GM12878 (cell line): ENCODE results near the gene ZNF841. TPM values are rescaled to one million over a fixed set of nuclear protein-coding genes. Genes with fewer than 3 reads are reported as not detected.
"Not testable (repeated sequence)": the region's sequence is repeated elsewhere in the genome, so short reads cannot be mapped to it uniquely, and the experiment has no call there.

Source experiments
- ATAC-seq: fragments of 200-7000 bp; cut with Tn5 transposase; 3 replicates; pipeline ENCODE4 v1.9.1; 2020; ENCODE audit warnings: mild to moderate bottlenecking, moderate library complexity
- BruUV-seq: library from RNA; stranded (reverse); fragments of 400-500 nt; replicated peaks from 2 replicates; lab custom pipeline; 2021; lab: Mats Ljungman, UMichigan
- CTCF ChIA-PET: fragments of 300-600 bp; sonication (Branson Sonifier 250); formaldehyde crosslinking; extraction: SDS; loops from one replicate; lab custom pipeline; 2021; ENCODE audit warnings: inconsistent platforms; lab: Yijun Ruan, JAX
- POLR2A ChIA-PET: fragments of 350-600 bp; formaldehyde crosslinking; extraction: SDS; loops from one replicate; lab custom pipeline; 2021; ENCODE audit warnings: inconsistent platforms; lab: Charles Lee
- RAD21 ChIA-PET: fragments of 300-600 bp; sonication (Branson Sonifier 250); formaldehyde crosslinking; loops from one replicate; lab custom pipeline; 2023; ENCODE audit warnings: antibody characterized with exemption; ENCODE audit not compliant: unreplicated experiment; lab: Charles Lee
- SMC1A ChIA-PET: fragments of 300-600 bp; sonication (Branson Sonifier 250); formaldehyde crosslinking; loops from one replicate; lab custom pipeline; 2023; ENCODE audit not compliant: unreplicated experiment, uncharacterized antibody; lab: Charles Lee
- DNase-seq: peaks from one replicate; pipeline ENCODE4 v3.0.0-alpha.2; 2011; ENCODE audit warnings: low read depth, low spot score
- FAIRE-seq: peaks from 3 replicates; lab custom pipeline; 2011; peaks lifted over from hg19 to GRCh38; lab: Jason Lieb, UNC
- H2AFZ ChIP-seq: 2 replicates; pipeline ENCODE4 v1.6.0; 2011; ENCODE audit warnings: low read depth, low read length, control low read depth; ENCODE audit not compliant: control insufficient read depth
- H3K27ac ChIP-seq: 2 replicates; pipeline ENCODE4 v1.5.1; 2011; ENCODE audit warnings: control low read depth; ENCODE audit not compliant: control insufficient read depth, insufficient read depth
- H3K27me3 ChIP-seq, 2 experiments: replicated peaks in 1 of 2; 2 replicates each; pipeline versions ENCODE4 v1.6.0 to v1.6.1; 2011; ENCODE audit warnings: low read length in 1 of 2; ENCODE audit not compliant: control insufficient read depth in 2 of 2, insufficient read depth in 2 of 2
- H3K36me3 ChIP-seq, 2 experiments: 2 replicates each; pipeline ENCODE4 v1.5.1; 2011; ENCODE audit warnings: low read length in 1 of 2; ENCODE audit not compliant: control insufficient read depth in 2 of 2, insufficient read depth in 2 of 2
- H3K4me1 ChIP-seq: 2 replicates; pipeline ENCODE4 v1.6.1; 2011; ENCODE audit warnings: mild to moderate bottlenecking, low read length, moderate library complexity, mixed read lengths; ENCODE audit not compliant: control insufficient read depth, insufficient read depth
- H3K4me2 ChIP-seq: 2 replicates; pipeline ENCODE4 v1.6.0; 2011; ENCODE audit warnings: control low read depth; ENCODE audit not compliant: control insufficient read depth, insufficient read depth
- H3K4me3 ChIP-seq: fragments of 200-600 bp; sonication (generic); 2 replicates; pipeline ENCODE4 v1.5.1; 2016
- H3K79me2 ChIP-seq: 2 replicates; pipeline ENCODE4 v1.6.0; 2011; ENCODE audit warnings: low read length; ENCODE audit not compliant: control insufficient read depth, insufficient read depth
- H3K9ac ChIP-seq: 2 replicates; pipeline ENCODE4 v1.8.0; 2011; ENCODE audit warnings: low read length, control low read depth, mixed read lengths; ENCODE audit not compliant: control insufficient read depth, insufficient read depth
- H3K9me3 ChIP-seq: replicated peaks from 3 replicates; pipeline ENCODE4 v1.5.1; 2011; ENCODE audit warnings: mild to moderate bottlenecking, low read length; ENCODE audit not compliant: control insufficient read depth, insufficient read depth
- H4K20me1 ChIP-seq: 2 replicates; pipeline ENCODE4 v1.6.0; 2011; ENCODE audit not compliant: control insufficient read depth, insufficient read depth
- CHD4 ChIP-seq: fragments of 200-600 bp; sonication (generic); IDR thresholded peaks from 2 replicates; pipeline ENCODE4 v1.6.1; 2016; ENCODE audit warnings: mild to moderate bottlenecking
- EZH2 ChIP-seq: IDR thresholded peaks from 2 replicates; pipeline ENCODE4 v1.6.1; 2012; ENCODE audit warnings: low read depth, mild to moderate bottlenecking, control low read depth, inconsistent platforms, low read length, borderline replicate concordance; ENCODE audit not compliant: control insufficient read depth
- RCOR1 ChIP-seq: conservative IDR thresholded peaks from 2 replicates; pipeline ENCODE4 v1.6.1; 2012; ENCODE audit warnings: low read depth, low read length, improper control_type of control experiment
- WGBS: methylation state at CpG from one replicate; pipeline ENCODE4 v1.1.6; 2016; ENCODE audit warnings: low lambda C conversion rate; ENCODE audit not compliant: insufficient replicate concordance, insufficient coverage; ENCODE audit errors: missing lambda C conversion rate; 5-methylcytosine and 5-hydroxymethylcytosine counted together
- in situ Hi-C: fragments of 300-500 bp; cut with MboI; formaldehyde crosslinking; loops from 9 replicates; pipeline ENCODE4 v1.14.3; 2018; ENCODE audit warnings: mixed read lengths
- intact Hi-C: fragments of 100-400 bp; cut with micrococcal nuclease; formaldehyde crosslinking; loops from one replicate; pipeline ENCODE4 v1.14.2; 2022; ENCODE audit not compliant: unreplicated experiment
- polyA plus RNA-seq, 11 experiments: library from polyadenylated mRNA; depleted of rRNA in 4 of 11; unstranded in 6 of 11; stranded (reverse) in 5 of 11; fragments of >200 nt; fragmentation: Nextera tagmentation in 4 of 11; fragmentation: Illumina TruSeq in 1 of 11; extraction: Ambion mirVana in 4 of 11; extraction: Trizol in 1 of 11; gene quantifications; 1 replicate in 1 of 11; 2 replicates in 10 of 11; pipeline versions ENCODE4 v1.2.1 to v1.2.3, GENCODE V29; 2011 to 2016; ENCODE audit warnings: inconsistent platforms in 2 of 11, missing spikeins in 2 of 11, low read depth in 1 of 11
- total RNA-seq, 4 experiments: library from RNA; depleted of rRNA in 3 of 4; stranded (reverse); fragments of >200 nt in 3 of 4; fragmentation: Illumina TruSeq in 1 of 4; extraction: Trizol in 1 of 4; gene quantifications; 2 replicates each; pipeline versions ENCODE4 v1.2.1 to v1.2.3, GENCODE V29; 2013 to 2021
- TF ChIP-seq, protein P1 (sequence below): fragments of 450-650 bp; IDR thresholded peaks from 2 replicates; pipeline ENCODE4 v1.6.1; 2017; ENCODE audit warnings: low read depth, mild to moderate bottlenecking, moderate library complexity
- TF ChIP-seq, protein P2 (sequence below): fragments of 450-650 bp; IDR thresholded peaks from 2 replicates; pipeline ENCODE4 v1.6.1; 2018; ENCODE audit warnings: mild to moderate bottlenecking, low read depth, moderate library complexity; ENCODE audit not compliant: partially characterized antibody
- TF ChIP-seq, protein P3 (sequence below): fragments of 450-650 bp; IDR thresholded peaks from 2 replicates; pipeline ENCODE4 v1.6.1; 2017; ENCODE audit warnings: mild to moderate bottlenecking, moderate library complexity
- TF ChIP-seq, protein P4 (sequence below): IDR thresholded peaks from 2 replicates; pipeline ENCODE4 v1.6.1; 2012; ENCODE audit warnings: low read depth, low read length, improper control_type of control experiment

Gene ZNF841
- total and polyA plus RNA-seq, 10 of the 15 experiments (the other 5 are each of a cell fraction or from before 2014, with no cell fraction given), result 1.4 to 15.0 (median 8.2) TPM

DNA sequence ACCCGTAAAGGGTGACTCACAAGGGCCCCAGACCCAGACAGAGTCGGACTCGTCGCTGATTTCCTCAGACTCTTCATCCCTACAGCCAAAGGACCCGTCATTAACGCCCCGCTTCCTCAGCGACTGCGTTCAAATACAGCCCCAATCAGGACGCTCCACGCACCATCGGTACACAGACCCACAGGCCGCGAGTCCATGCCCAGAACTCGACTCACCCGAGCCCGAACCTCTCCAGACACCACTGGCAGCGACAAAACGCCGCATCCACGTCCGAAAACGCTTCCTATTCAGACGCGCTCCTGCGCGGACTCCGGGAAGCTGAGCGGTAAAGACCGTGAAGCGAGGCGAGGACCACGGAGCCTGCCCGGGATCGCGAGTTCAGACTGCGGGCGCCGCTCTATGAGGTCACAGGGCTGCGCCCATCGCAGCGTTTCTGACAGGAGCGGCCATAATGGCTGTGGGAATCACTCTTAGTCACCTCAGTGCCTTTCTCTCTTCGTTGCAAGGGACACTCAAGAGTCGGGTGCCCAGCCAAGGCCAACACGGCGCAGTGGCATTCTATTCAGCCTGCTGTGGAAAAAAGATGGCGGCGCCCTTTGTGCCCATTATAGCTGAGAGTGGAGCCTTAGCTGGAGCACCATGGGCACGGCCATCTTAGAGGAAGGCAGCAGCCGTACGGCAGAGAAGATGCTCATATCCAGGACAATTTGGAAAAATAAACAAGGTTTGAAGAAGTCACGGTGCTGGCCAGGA, 67.4 kb downstream of the ZNF841 start, which contains the start of gene ZNF614 (continued):
- TF ChIP-seq, protein P1, sequence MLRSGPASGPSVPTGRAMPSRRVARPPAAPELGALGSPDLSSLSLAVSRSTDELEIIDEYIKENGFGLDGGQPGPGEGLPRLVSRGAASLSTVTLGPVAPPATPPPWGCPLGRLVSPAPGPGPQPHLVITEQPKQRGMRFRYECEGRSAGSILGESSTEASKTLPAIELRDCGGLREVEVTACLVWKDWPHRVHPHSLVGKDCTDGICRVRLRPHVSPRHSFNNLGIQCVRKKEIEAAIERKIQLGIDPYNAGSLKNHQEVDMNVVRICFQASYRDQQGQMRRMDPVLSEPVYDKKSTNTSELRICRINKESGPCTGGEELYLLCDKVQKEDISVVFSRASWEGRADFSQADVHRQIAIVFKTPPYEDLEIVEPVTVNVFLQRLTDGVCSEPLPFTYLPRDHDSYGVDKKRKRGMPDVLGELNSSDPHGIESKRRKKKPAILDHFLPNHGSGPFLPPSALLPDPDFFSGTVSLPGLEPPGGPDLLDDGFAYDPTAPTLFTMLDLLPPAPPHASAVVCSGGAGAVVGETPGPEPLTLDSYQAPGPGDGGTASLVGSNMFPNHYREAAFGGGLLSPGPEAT, result peak; percentile 82
- TF ChIP-seq, protein P2, sequence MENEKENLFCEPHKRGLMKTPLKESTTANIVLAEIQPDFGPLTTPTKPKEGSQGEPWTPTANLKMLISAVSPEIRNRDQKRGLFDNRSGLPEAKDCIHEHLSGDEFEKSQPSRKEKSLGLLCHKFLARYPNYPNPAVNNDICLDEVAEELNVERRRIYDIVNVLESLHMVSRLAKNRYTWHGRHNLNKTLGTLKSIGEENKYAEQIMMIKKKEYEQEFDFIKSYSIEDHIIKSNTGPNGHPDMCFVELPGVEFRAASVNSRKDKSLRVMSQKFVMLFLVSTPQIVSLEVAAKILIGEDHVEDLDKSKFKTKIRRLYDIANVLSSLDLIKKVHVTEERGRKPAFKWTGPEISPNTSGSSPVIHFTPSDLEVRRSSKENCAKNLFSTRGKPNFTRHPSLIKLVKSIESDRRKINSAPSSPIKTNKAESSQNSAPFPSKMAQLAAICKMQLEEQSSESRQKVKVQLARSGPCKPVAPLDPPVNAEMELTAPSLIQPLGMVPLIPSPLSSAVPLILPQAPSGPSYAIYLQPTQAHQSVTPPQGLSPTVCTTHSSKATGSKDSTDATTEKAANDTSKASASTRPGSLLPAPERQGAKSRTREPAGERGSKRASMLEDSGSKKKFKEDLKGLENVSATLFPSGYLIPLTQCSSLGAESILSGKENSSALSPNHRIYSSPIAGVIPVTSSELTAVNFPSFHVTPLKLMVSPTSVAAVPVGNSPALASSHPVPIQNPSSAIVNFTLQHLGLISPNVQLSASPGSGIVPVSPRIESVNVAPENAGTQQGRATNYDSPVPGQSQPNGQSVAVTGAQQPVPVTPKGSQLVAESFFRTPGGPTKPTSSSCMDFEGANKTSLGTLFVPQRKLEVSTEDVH, result peak; percentile 38
- TF ChIP-seq, protein P3, sequence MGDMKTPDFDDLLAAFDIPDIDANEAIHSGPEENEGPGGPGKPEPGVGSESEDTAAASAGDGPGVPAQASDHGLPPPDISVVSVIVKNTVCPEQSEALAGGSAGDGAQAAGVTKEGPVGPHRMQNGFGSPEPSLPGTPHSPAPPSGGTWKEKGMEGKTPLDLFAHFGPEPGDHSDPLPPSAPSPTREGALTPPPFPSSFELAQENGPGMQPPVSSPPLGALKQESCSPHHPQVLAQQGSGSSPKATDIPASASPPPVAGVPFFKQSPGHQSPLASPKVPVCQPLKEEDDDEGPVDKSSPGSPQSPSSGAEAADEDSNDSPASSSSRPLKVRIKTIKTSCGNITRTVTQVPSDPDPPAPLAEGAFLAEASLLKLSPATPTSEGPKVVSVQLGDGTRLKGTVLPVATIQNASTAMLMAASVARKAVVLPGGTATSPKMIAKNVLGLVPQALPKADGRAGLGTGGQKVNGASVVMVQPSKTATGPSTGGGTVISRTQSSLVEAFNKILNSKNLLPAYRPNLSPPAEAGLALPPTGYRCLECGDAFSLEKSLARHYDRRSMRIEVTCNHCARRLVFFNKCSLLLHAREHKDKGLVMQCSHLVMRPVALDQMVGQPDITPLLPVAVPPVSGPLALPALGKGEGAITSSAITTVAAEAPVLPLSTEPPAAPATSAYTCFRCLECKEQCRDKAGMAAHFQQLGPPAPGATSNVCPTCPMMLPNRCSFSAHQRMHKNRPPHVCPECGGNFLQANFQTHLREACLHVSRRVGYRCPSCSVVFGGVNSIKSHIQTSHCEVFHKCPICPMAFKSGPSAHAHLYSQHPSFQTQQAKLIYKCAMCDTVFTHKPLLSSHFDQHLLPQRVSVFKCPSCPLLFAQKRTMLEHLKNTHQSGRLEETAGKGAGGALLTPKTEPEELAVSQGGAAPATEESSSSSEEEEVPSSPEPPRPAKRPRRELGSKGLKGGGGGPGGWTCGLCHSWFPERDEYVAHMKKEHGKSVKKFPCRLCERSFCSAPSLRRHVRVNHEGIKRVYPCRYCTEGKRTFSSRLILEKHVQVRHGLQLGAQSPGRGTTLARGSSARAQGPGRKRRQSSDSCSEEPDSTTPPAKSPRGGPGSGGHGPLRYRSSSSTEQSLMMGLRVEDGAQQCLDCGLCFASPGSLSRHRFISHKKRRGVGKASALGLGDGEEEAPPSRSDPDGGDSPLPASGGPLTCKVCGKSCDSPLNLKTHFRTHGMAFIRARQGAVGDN, result no peak
- TF ChIP-seq EZH2, result no peak
- TF ChIP-seq CHD4, result no peak
- TF ChIP-seq RCOR1, result peak; percentile 98
- TF ChIP-seq, protein P4, sequence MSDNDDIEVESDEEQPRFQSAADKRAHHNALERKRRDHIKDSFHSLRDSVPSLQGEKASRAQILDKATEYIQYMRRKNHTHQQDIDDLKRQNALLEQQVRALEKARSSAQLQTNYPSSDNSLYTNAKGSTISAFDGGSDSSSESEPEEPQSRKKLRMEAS, result peak; percentile 49

DNA sequence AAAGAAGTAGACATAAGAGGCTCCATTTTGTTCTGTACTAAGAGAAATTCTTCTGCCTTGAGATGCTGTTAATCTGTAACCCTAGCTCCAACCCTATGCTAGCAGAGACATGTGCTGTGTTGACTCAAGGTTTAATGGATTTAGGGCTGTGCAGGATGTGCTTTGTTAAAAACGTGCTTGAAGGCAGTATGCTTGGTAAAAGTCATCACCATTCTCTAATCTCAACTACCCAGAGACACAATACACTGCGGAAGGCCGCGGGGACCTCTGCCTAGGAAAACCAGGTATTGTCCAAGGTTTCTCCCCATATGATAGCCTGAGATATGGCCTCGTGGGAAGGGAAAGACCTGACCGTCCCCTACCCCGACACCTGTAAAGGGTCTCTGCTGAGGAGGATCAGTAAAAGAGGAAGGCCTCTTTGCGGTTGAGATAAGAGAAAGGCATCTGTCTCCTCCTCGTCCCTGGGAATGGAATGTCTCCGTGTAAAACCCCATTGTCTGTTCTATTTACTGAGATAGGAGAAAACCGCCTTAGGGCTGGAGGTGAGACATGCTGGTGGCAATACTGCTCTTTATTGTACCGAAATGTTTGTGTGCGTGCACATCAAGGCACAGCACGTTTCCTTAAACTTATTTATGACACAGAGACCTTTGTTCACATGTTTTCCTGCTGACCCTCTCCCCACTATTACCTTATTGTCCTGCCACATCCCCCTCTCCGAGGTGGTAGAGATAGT, 69.1 kb downstream of the ZNF841 start:
- intact Hi-C loops, DNase-seq, H2AFZ ChIP-seq, H3K9ac ChIP-seq, H3K4me2 ChIP-seq, in situ Hi-C loops, FAIRE-seq, CTCF ChIA-PET, H3K4me3 ChIP-seq, H3K79me2 ChIP-seq, SMC1A ChIA-PET, H3K27me3 ChIP-seq, H3K4me1 ChIP-seq, H3K27ac ChIP-seq, H4K20me1 ChIP-seq, ATAC-seq, RAD21 ChIA-PET, BruUV-seq: not testable (repeated sequence)
- 99% methylated on average over 15 of the region's 15 CpGs for WGBS
- peaks cover 34% of the 10 kb centered on the region for H3K9me3 ChIP-seq
- POLR2A ChIA-PET, result interaction anchor here (0.6 kb wide), 1 partner anchor 163 kb away, joined by 4 read pairs; the partner anchor contains the start of gene PPP2R1A
- peaks cover 2 to 18% of the 10 kb centered on the region in 2 experiments; a peak in 3 of 4 replicates for H3K36me3 ChIP-seq
